Stomach (tissue), 9 donors: ENCODE measurements around the gene CLECL1. TPM values are rescaled to one million over a fixed set of nuclear protein-coding genes. Genes with fewer than 3 reads are reported as not detected.
A peak's percentile ranks its signal among the peaks of the same experiment; 100 is the strongest.

Experiments
- DNase-seq, 2 donors: peaks; one replicate each; pipeline versions ENCODE4 v3.0.0 to v3.0.0-alpha.2; 2013 to 2019
- H3K27ac ChIP-seq, 5 donors: fragments of 200-600 bp in 4 of 5; sonication (generic) in 4 of 5; one replicate each; pipeline ENCODE4 v1.5.1; 2013 to 2019; ENCODE audit warnings: mild to moderate bottlenecking in 1 of 5, moderate library complexity in 1 of 5
- H3K27me3 ChIP-seq, 3 donors: fragments of 200-600 bp; sonication (generic); one replicate each; pipeline ENCODE4 v1.5.1; 2017 to 2019; ENCODE audit warnings: mixed run types in 1 of 3
- H3K36me3 ChIP-seq, 4 donors: fragments of 200-600 bp; sonication (generic); 1 replicate in 3 of 4; 2 replicates in 1 of 4; pipeline ENCODE4 v1.5.1; 2016 to 2019
- H3K4me1 ChIP-seq, 4 donors: fragments of 200-600 bp; sonication (generic); one replicate each; pipeline ENCODE4 v1.5.1; 2016 to 2019
- H3K4me3 ChIP-seq, 4 donors: fragments of 200-600 bp; sonication (generic) in 3 of 4; one replicate each; pipeline ENCODE4 v1.5.1; 2016 to 2019; ENCODE audit warnings: mild to moderate bottlenecking in 1 of 4
- H3K9me3 ChIP-seq, 4 donors: fragments of 200-600 bp; sonication (generic); one replicate each; pipeline ENCODE4 v1.5.1; 2016 to 2019
- POLR2A ChIP-seq, 4 donors: fragments of 450-650 bp; IDR thresholded peaks; one replicate each; pipeline ENCODE4 v1.6.1; 2016; ENCODE audit warnings: antibody characterized with exemption in 4 of 4, control low read depth in 2 of 4, mild to moderate bottlenecking in 1 of 4, moderate library complexity in 1 of 4
- WGBS, 5 donors: extraction: QIAGEN DNeasy Blood & Tissue Kit in 3 of 5; methylation state at CpG; one replicate each; pipeline versions ENCODE4 v1.1.5 to v1.1.7; 2013 to 2018; 5-methylcytosine and 5-hydroxymethylcytosine counted together
- intact Hi-C: fragments of 100-400 bp; cut with DNase I; formaldehyde crosslinking; loops from one replicate; pipeline ENCODE4 v1.15.1; 2023; ENCODE audit warnings: low total_unique reads
- polyA plus RNA-seq, 3 donors: library from polyadenylated mRNA; stranded (reverse); fragments of 200-250 nt; gene quantifications; one replicate each; pipeline ENCODE4 v1.2.3, GENCODE V29; 2013
- total RNA-seq, 5 donors: library from RNA; depleted of rRNA; stranded (reverse); fragments of >200 nt; gene quantifications; one replicate each; pipeline versions ENCODE4 v1.1.0 to v1.2.3, GENCODE V29; 2014 to 2016
- donor health status: healthy with polysubstance abuse.
- donor health status: Bipolar disorder and iron deficiency.
- donor health status: healthy.

The CLECL1 gene
- total and polyA plus RNA-seq, 8 donors, result 1.0 to 3.5 (median 1.7) TPM; not detected in 5

DNA sequence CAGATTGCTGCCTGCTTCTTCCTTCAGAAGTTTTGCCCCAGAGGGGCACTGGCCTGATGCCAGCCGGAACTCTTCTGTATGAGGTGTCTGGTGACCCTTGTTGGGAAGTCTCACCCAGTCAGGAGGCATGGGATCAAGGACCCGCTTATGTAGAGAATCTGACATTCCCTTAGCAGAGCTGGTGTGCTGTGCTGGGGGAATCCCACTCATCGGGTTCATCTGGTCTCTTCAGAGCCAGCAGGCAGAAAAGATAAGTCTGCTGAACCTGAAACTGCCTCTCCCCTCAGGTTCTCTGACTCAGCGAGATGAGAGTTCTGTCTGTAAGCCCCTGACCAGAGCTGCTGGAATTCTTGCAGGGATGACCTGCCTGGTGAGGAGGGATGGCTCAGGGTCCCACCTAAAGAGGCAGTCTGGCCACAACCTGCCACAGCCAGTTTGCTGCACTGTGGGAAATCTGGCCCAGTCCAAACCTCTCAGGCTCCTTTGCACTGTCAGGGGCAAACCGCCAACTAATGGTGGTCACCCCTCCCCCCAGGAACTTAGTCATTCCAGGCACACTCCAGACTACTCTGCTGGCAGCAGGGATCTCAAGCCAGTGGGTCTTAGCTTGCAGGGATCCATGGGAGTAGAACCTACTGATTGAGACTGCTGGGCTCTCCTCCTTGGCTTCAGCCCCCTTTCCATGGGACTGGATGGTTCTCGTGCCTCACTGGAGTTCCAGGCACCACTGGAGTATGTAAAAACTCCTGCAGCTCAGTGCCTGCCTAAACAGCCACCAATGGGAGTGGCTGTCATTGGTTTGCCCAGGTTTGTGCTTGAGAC is 59.3 kb downstream of the CLECL1 start:
- intact Hi-C loops, result no loop called here
- Histone ChIP-seq H3K27me3 (no peaks in the 10 kb centered on the region), H3K4me1 (peaks cover 4 to 11% (median 8%) of the 10 kb centered on the region in 4 donors), H3K27ac (peak overlapping the region in 4 of 5 donors; percentile 14 to 68 (median 52)), H3K4me3 (peak overlapping the region in 1 of 4 donors; percentile 2), H3K36me3 (peaks cover 0 to 3% (median 0%) of the 10 kb centered on the region in 4 donors), H3K9me3 (no peaks in the 10 kb centered on the region)
- no peak for TF ChIP-seq POLR2A (IDR thresholded peaks at IDR 0.05)
- WGBS, 5 donors, result 52 to 82% (median 65%) methylated on average over 5 to 6 of the region's 6 CpGs
- peak in 1 of 2 donors; percentile 60 for DNase-seq

Other genes with a start within 250 kb of the CLECL1 start
- gene KLRB1, start 125.2 kb downstream of the CLECL1 start, total RNA-seq, result 1 to 10 TPM in 1 of 5 donors, under 1 TPM in 1, not detected in 3; 0.87 to 4.4 TPM
- gene KLRB1, start 125.2 kb downstream of the CLECL1 start, polyA plus RNA-seq, result 1 to 10 TPM in 2 of 3 donors, under 1 TPM in 1; 0.50 to 4.9 (median 1.8) TPM
- gene CLEC2D, start 63.4 kb downstream of the CLECL1 start, total RNA-seq, result 10 to 100 TPM in 4 of 5 donors, not detected in 1; 21.1 to 90.2 (median 32.0) TPM
- gene CLEC2D, start 63.4 kb downstream of the CLECL1 start, polyA plus RNA-seq, result 1 to 10 TPM; 2.2 to 6.4 (median 5.1) TPM
- 10 to 100 TPM in 2 of 5 donors, 1 to 10 TPM in 2, not detected in 1; 2.2 to 15.4 (median 10.0) TPM for gene CD69, start 27.8 kb upstream of the CLECL1 start, total RNA-seq
- gene CD69, start 27.8 kb upstream of the CLECL1 start, polyA plus RNA-seq, result 1 to 10 TPM; 2.1 to 3.4 (median 2.9) TPM
- 1 to 10 TPM in 2 of 5 donors, not detected in 3; 2.2 to 4.5 TPM for gene KLRF1, start 94.4 kb upstream of the CLECL1 start, total RNA-seq
- 1 to 10 TPM in 2 of 3 donors, under 1 TPM in 1; 0.78 to 3.2 (median 1.9) TPM for gene KLRF1, start 94.4 kb upstream of the CLECL1 start, polyA plus RNA-seq
- gene CLEC2B, start 136.3 kb upstream of the CLECL1 start, total RNA-seq, result 10 to 100 TPM in 2 of 5 donors, 1 to 10 TPM in 1, under 1 TPM in 2; 0.87 to 30.1 (median 1.2) TPM
- gene CLEC2B, start 136.3 kb upstream of the CLECL1 start, polyA plus RNA-seq, result 10 to 100 TPM in 2 of 3 donors, 1 to 10 TPM in 1; 8.6 to 10.8 (median 10.7) TPM
- gene KLRF2, start 148.4 kb upstream of the CLECL1 start, total RNA-seq, result not detected
- gene KLRF2, start 148.4 kb upstream of the CLECL1 start, polyA plus RNA-seq, result not detected
- gene CLEC2A, start 199.3 kb upstream of the CLECL1 start, total RNA-seq, result not detected
- gene CLEC2A, start 199.3 kb upstream of the CLECL1 start, polyA plus RNA-seq, result not detected
- 1 to 10 TPM in 1 of 5 donors, under 1 TPM in 1, not detected in 3; 0.43 to 1.1 TPM for gene CLEC12A, start 238.3 kb upstream of the CLECL1 start, total RNA-seq
- 1 to 10 TPM in 1 of 3 donors, under 1 TPM in 1, not detected in 1; 0.60 to 2.1 TPM for gene CLEC12A, start 238.3 kb upstream of the CLECL1 start, polyA plus RNA-seq